MCF 10A (cell line): Measurements from ENCODE around the gene GMCL2. TPM values are rescaled to one million over a fixed set of nuclear protein-coding genes. Genes with fewer than 3 reads are reported as not detected.

Experiments
- BruUV-seq: library from RNA; stranded (reverse); fragments of 400-500 nt; replicated peaks from 2 replicates; lab custom pipeline; 2021; lab: Mats Ljungman, UMichigan
- CTCF ChIA-PET: fragments of 300-600 bp; sonication (Branson Sonifier 250); formaldehyde crosslinking; extraction: SDS; loops from one replicate; lab custom pipeline; 2021; ENCODE audit warnings: antibody characterized with exemption, inconsistent platforms; lab: Yijun Ruan, JAX
- POLR2A ChIA-PET: fragments of 300-600, 350-650 bp; sonication (Branson Sonifier 250); formaldehyde crosslinking; extraction: SDS; loops from one replicate; lab custom pipeline; 2020; ENCODE audit warnings: antibody characterized with exemption, inconsistent platforms; lab: Yijun Ruan, JAX
- DNase-seq: peaks from one replicate; pipeline ENCODE4 v3.0.0-alpha.2; 2018; ENCODE audit not compliant: unreplicated experiment
- H3K27ac Mint-ChIP-seq: one replicate; pipeline ENCODE4 v1.8.0; 2022; ENCODE audit warnings: mild to moderate bottlenecking, low read depth, mixed read lengths; ENCODE audit not compliant: unreplicated experiment
- H3K27me3 Mint-ChIP-seq: one replicate; pipeline ENCODE4 v1.8.0; 2022; ENCODE audit warnings: mixed read lengths; ENCODE audit not compliant: insufficient read depth, unreplicated experiment
- H3K36me3 Mint-ChIP-seq: one replicate; pipeline ENCODE4 v1.8.0; 2022; ENCODE audit warnings: mild to moderate bottlenecking, moderate library complexity, mixed read lengths; ENCODE audit not compliant: insufficient read depth, unreplicated experiment
- H3K4me1 Mint-ChIP-seq: one replicate; pipeline ENCODE4 v1.8.0; 2022; ENCODE audit warnings: mixed read lengths; ENCODE audit not compliant: insufficient read depth, unreplicated experiment
- H3K4me3 Mint-ChIP-seq: one replicate; pipeline ENCODE4 v1.8.0; 2022; ENCODE audit warnings: mild to moderate bottlenecking, moderate library complexity, mixed read lengths; ENCODE audit not compliant: unreplicated experiment
- H3K9me3 Mint-ChIP-seq: one replicate; pipeline ENCODE4 v1.8.0; 2022; ENCODE audit warnings: mixed read lengths; ENCODE audit not compliant: unreplicated experiment
- CTCF ChIP-seq: fragments of 200-600 bp; IDR thresholded peaks from one replicate; pipeline ENCODE4 v1.8.0; 2022; ENCODE audit warnings: antibody characterized with exemption, mild to moderate bottlenecking; ENCODE audit not compliant: unreplicated experiment
- intact Hi-C: fragments of 100-400 bp; cut with micrococcal nuclease; formaldehyde crosslinking; loops from 2 replicates; pipeline ENCODE4 v1.14.1; 2022
- total RNA-seq: library from RNA; stranded (reverse); gene quantifications from 2 replicates; pipeline ENCODE4 v1.2.3, GENCODE V29; 2022

GMCL2 gene
- total RNA-seq, 1 experiment from 2014 or later = not detected

GRCh38 chr5:178186427-178186826 is 744 bp downstream of the GMCL2 start:
- no TSS peak for BruUV-seq
- DNase-seq = no peak
- H3K36me3 Mint-ChIP-seq = no peaks in the 10 kb centered on the region
- H3K4me3 Mint-ChIP-seq = no peak overlapping the region
- no peaks in the 10 kb centered on the region for H3K9me3 Mint-ChIP-seq
- intact Hi-C loops = no loop called here
- ChIA-PET CTCF (interaction anchor here (0.6 to 1.2 kb wide), 2 partner anchors 20 to 23 kb away, joined by 3 to 5 read pairs; no protein-coding TSS in a partner anchor), POLR2A (interaction anchor here (0.6 to 1.1 kb wide), 2 partner anchors 13 to 587 kb away, joined by 4 read pairs; no protein-coding TSS in a partner anchor)
- H3K27me3 Mint-ChIP-seq = no peaks in the 10 kb centered on the region
- no peak for TF ChIP-seq CTCF
- H3K27ac Mint-ChIP-seq = no peak overlapping the region
- no peaks in the 10 kb centered on the region for H3K4me1 Mint-ChIP-seq

GRCh38 chr5:178182158-178182876 is 4.9 kb downstream of the GMCL2 start:
- no TSS peak for BruUV-seq
- TF ChIP-seq CTCF = no peak
- H3K36me3 Mint-ChIP-seq = no peaks in the 10 kb centered on the region
- ChIA-PET CTCF (interaction anchor here (0.8 to 3.1 kb wide), 7 partner anchors 13 to 124 kb away, joined by 3 to 13 read pairs (median 4); no protein-coding TSS in a partner anchor), POLR2A (interaction anchor here (0.6 to 2.5 kb wide), 5 partner anchors 10 to 77 kb away, joined by 3 to 7 read pairs (median 3); partner anchors contain the start of gene HNRNPAB)
- no peaks in the 10 kb centered on the region for H3K9me3 Mint-ChIP-seq
- H3K4me1 Mint-ChIP-seq = no peaks in the 10 kb centered on the region
- no peaks in the 10 kb centered on the region for H3K27me3 Mint-ChIP-seq
- no peak for DNase-seq
- no peak overlapping the region for H3K4me3 Mint-ChIP-seq
- H3K27ac Mint-ChIP-seq = no peak overlapping the region
- intact Hi-C loops = no loop called here

GRCh38 chr5:178180141-178180863 is 6.9 kb downstream of the GMCL2 start:
- H3K4me1 Mint-ChIP-seq = no peaks in the 10 kb centered on the region
- ChIA-PET POLR2A (interaction anchor here (0.6 to 2.5 kb wide), 2 partner anchors 12 to 27 kb away, joined by 5 to 7 read pairs; partner anchors contain the start of gene NHP2), CTCF (interaction anchor here (0.6 to 1.4 kb wide), 9 partner anchors 11 to 1520 kb away, joined by 3 to 7 read pairs (median 3); no protein-coding TSS in a partner anchor)
- intact Hi-C loops = no loop called here
- H3K9me3 Mint-ChIP-seq = no peaks in the 10 kb centered on the region
- no peaks in the 10 kb centered on the region for H3K36me3 Mint-ChIP-seq
- DNase-seq = no peak
- no peak for TF ChIP-seq CTCF
- H3K4me3 Mint-ChIP-seq = no peak overlapping the region
- no TSS peak for BruUV-seq
- no peaks in the 10 kb centered on the region for H3K27me3 Mint-ChIP-seq
- H3K27ac Mint-ChIP-seq = no peak overlapping the region

- H3K27ac Mint-ChIP-seq = no peak overlapping the region
- POLR2A ChIA-PET = interaction anchor here (0.7 kb wide), 1 partner anchor 17 kb away, joined by 3 read pairs; no protein-coding TSS in a partner anchor
- CTCF ChIA-PET = interaction anchor here (1.3 kb wide), 1 partner anchor 102 kb away, joined by 3 read pairs; no protein-coding TSS in a partner anchor
- H3K4me3 Mint-ChIP-seq = no peak overlapping the region
- no peaks in the 10 kb centered on the region for H3K36me3 Mint-ChIP-seq
- BruUV-seq = no TSS peak
- H3K27me3 Mint-ChIP-seq = no peaks in the 10 kb centered on the region
- no peak for TF ChIP-seq CTCF
- intact Hi-C loops = no loop called here
- H3K9me3 Mint-ChIP-seq = no peaks in the 10 kb centered on the region
- DNase-seq = no peak
- H3K4me1 Mint-ChIP-seq = no peaks in the 10 kb centered on the region
Observed at GRCh38 chr5:178177569-178177968, 9.6 kb downstream of the GMCL2 start.
